GM12873 (cell line): Measurements from ENCODE around the gene SLC22A23.

Source experiments
- CTCF ChIP-seq: IDR thresholded peaks from 2 replicates; pipeline ENCODE4 v1.5.1; 2012; ENCODE audit warnings: low read depth, mild to moderate bottlenecking, moderate library complexity, low read length, control low read depth; ENCODE audit not compliant: insufficient read depth; ENCODE audit errors: missing control alignments

Gene SLC22A23

GRCh38 chr6:3268680-3269079 lies 188.2 kb downstream of the SLC22A23 start:
- TF ChIP-seq CTCF, result no peak

DNA sequence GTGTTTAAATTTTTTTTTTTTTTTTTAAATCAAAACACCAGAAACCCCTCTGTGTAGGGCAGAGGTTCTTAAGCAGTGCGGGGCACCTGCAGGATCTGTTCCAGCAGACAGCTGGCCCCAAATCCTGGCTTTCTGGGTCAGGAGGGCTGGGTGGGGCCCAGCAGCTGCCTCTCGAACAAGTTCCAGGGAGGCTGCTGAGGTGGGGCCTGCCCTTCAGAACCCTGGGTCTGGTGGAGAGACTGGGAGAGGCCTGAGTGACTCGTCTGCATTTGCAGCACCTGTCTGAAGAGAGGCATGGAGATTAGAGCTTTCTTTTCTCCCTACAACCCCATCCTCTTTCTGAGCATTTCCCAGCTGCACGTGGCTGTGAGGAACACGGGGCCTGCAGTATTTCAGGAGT lies 189.7 kb downstream of the SLC22A23 start:
- TF ChIP-seq CTCF, result no peak

- TF ChIP-seq CTCF, result no peak
These were observed 190.7 kb downstream of the SLC22A23 start for GRCh38 chr6:3266170-3266569.

DNA sequence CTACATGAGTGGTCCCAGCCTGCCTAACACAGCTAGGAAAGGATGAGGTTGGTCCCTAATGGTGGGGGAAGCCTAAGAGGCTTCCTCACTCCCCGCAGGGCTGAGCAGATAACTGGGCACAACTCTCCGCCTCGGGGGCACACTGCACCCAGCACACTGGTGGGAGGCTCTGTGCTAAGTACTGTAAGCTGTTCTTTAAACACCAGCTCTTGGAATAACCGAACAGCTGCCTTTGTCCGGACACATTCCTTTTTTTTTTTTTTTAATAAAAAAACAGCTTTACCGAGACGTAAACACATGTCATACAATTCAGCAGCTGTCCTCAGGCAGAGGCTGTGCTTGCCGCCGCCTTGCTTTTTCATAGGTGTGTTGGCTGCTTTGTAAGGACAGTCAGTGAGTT lies 191.2 kb downstream of the SLC22A23 start:
- TF ChIP-seq CTCF, result no peak

DNA sequence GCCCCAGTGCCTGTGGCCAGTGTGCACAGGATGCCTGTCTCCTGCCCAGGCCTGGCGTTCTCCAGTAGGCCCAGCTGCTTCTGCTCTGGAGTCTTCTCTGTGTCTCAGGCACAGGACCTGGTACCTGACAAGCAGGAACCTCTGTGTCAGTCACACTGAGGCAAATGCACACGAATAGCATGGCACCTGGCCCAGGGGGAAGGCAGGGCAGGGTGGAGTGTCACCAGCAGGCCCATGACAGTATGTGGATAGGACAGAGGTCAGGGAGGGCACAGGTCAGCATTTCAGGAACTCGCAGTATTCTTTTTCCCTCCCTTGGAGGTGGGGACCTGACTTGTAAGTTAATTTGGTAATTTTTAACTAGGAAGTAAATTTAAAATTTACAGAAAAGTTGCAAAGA lies 192.5 kb downstream of the SLC22A23 start:
- no peak for TF ChIP-seq CTCF

DNA sequence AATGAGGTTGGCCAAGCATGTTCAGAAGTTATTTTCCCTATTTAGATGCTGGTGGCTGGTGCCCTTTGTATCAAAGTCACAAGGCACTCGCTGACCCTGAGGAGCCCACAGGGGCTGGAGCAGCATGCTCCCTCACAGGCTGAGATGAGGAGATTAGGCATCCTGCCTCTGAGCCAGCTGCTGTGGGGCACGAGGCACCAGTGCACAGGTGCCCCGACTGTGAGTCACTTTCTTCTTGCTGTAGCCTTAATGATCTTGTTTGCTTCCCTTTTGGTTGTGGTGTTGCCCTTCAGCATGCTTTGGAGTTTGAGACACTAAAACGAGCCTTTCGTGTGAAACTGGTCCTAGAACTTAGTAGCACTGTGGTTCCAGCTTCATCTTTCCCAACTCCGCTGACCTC lies 193.8 kb downstream of the SLC22A23 start:
- no peak for TF ChIP-seq CTCF

DNA sequence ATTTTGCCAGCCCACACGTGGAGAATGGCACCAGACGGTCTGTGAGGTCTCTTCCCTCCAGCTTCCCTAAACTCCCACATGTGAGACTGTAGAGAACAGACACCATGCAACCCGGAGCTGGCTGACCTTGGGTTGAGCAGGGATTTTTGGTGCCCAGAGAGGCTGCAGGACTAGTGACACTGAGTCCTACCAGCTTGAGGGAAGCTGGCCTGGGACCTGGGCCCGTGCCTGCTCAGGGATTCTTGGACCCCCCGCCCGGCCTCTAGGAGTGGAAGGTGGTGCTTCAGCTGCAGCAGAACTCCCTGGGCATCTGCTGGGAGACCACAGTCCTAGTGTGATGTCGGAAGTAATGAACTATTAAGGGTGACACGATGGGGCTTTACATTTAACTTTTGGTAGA lies 194.9 kb downstream of the SLC22A23 start:
- TF ChIP-seq CTCF, result no peak

GRCh38 chr6:3261518-3261820 lies 195.4 kb downstream of the SLC22A23 start:
- TF ChIP-seq CTCF, result no peak
